ENCODE results near the gene COL6A3.

COL6A3 gene

DNA sequence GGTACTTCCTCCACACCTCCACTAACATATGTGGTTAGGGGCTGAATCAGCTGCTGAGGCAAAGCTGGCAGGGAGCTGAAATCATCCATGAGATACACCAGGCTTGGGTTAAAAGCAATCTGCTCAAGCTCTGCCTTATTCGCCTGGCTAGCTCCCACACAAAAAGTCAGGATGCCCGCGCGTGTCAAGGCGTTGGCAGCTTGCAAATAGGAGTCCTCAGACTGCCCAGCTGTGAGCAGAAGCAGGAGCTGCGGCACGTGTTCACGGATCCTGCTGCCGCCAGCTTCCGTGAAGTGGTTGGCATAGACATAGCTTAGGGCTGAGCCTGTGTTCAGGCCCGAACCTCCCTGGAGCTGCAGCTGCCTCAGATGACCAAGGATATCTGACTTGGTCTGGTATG is 35.3 kb downstream of the COL6A3 start:
- no peak for DNase-seq

DNA sequence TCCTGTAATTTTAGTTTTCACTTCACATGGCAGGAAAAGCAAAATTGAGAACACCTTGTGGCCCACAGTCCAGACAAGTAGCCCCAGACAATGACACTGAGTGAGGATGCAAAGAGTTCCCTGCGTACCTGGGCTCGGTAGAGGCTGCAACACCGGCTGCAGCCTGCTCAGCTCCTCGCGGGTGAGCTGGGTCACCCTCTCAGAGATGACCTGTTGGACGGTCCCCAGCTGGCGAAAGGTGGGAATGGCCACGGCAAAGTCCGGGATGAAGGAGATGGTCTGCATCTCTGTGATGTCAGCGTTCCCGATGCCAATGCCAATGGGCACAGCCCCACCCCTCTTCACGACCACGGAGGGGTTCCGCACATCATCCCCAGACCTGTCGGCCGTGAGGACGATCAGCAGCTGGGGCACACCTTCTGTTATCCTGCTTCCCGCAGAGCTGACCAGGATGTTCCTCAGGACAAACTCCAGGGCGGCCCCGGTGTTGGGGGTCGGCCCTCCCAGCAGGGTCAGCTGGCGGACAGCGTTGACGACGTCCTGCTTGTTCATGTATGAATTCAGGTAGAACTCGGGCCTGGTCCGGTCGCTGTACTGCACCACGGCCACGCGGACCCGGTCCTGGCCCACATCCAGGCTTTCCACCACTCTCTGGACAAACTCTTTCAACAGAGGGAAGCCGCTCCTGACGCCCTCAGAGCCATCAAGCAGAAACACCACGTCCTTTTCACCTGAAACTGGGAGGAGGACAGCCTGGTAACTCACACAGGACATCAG is 39.5 kb downstream of the COL6A3 start:
- DNase-seq: no peak

DNA sequence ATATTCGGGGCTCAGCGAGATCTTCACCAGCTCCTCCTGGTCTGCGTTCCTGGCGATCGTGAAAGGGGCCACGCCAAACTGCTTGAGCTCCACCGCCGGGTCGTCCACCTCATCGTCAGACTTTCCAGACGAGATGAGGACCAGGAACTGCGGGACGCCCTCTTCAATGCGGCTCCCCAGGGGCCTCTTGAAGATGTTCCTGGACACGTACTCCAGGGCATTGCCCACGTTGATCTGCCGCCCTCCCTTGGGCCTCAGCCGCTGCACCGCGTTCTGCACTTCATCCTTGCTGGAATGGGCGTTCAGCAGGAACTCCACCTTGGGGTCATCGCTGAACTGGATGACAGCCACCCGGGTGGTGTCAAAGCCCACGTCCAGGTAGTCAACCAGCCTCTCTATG is 42.1 kb downstream of the COL6A3 start:
- DNase-seq: no peak

DNA sequence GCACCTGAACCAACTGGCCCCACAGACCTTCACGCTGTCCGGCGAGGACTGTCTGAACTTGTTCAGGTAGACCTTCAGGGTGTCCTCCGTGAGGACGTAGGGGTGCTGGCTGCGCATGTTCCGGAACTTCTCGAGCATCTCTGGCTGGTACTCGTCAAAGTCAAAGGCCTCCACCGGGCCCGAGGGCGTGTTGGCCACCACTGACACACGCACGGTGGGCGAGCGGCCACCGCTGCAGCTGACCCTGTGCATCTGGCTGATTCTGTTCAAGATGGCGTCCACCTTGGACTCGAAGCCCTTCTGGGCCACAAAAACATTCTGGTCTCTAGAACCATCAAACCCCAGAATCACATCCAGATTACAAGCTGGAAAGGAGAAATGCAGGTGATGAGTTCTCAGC is 48.3 kb downstream of the COL6A3 start:
- DNase-seq: no peak

DNA sequence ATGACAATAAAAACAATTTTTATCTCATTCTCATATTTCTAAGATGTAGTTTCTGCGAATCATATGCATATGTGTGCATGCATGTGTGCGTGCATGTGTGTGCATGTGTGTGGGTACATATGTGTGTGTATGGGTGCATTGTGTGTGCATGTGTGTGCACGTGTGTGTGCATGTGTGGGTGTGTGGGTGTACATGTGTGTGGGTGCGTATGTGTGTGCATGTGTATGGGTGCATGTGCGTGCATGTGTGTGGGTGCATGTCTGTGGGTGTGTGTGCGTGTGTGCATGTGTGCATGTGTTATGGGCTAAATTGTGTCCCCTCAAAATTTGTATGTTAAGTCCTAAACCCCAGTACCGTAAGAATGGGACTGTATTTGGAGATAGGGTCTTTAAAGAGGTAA is 49.3 kb downstream of the COL6A3 start:
- no peak for DNase-seq

DNA sequence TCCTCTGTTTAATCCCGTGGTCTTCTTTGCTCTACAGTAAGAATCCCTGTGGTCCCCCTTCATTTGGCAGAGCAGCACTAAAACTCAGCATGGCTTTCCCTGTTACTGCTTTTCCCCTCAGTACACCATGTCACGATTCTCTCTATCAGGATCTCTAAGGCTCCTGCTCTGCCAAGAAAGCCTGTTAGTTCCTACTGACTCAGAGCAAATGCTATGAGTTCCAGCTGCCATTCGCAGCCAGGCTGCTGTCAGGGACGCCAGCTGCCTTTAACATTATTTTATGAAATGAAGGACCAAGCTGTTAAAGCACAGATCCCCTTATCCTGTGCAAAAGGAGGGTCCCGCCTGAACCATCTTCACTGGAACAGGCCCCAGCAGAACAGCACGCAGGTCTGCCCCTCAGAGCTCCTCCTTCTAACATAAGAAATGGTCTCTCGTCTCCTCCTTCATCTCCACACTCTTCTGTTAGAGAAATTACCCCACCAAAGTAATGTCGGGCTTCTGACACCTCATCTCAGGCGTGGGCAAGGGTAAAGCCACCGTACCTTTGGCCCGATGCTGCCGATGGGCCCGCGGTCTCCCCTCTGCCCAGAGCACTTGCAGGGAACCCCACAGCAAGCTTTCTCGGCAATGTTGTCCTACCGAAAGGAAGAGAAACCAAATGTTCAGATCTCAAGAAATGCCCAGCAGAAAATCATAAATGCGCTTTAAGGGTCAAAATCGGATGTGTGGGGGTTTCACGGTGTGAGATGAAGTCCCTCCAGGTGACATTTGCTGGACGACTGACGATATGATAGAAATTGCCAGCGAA is 52.6 kb downstream of the COL6A3 start:
- peak; percentile 30 for DNase-seq

DNA sequence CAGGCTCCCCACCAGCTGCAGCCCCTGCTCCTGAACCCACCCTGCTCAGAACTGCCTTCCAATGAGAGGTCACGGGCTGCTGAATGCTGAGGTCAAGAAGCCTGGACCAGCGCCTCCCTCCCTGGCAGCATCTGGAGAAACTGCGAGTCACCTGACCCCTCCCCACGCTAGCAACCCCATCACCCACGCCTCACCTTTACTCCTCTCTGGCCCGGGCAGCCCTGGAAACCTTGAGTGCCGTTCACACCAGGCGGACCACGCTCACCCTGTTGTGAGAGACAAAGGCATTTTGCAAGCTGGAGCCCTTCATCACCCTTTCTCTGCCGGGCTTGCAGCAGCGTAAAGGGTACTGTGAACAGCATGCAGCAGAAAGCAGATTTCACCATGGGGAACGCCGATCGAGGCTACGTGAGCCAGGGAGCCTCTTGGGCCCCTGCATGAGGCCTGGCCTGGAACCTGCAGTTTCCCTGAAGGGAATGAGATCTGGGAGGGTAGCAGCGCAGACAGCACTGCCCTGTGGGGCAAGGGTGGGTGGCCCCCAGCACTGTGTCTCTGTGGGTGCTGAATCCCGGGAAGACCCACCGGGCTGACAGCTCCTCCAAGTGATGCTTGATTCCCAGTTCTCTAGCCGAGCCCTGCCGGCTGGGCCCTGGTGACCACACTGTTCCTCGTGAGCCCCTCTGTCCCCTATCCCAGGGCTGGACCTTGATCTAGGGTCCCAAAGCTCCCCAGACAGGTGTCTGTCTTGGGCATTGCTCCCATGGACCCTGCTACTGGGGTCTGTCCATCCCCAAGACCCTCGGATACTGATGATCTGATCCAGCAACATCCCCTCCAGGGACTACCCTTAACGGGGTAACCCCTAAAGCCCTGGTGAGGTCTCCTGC is 53.8 kb downstream of the COL6A3 start:
- no peak for DNase-seq

DNA sequence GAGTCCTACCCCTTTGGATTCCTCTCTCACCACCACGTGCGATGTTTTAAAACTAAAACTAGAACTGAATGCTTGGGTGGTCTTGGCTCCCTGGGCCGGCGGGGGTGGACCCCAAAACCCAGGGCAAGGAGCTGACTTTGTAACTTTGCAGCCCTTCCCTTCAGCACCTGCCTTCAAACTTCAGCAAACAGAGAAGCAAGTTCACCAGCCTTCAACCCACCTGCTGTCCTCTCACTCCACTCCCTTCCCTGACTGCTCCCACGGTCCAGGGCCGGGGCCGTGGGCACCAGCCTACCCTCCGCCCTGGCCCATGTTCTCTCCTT is 54.5 kb downstream of the COL6A3 start:
- DNase-seq: no peak

DNA sequence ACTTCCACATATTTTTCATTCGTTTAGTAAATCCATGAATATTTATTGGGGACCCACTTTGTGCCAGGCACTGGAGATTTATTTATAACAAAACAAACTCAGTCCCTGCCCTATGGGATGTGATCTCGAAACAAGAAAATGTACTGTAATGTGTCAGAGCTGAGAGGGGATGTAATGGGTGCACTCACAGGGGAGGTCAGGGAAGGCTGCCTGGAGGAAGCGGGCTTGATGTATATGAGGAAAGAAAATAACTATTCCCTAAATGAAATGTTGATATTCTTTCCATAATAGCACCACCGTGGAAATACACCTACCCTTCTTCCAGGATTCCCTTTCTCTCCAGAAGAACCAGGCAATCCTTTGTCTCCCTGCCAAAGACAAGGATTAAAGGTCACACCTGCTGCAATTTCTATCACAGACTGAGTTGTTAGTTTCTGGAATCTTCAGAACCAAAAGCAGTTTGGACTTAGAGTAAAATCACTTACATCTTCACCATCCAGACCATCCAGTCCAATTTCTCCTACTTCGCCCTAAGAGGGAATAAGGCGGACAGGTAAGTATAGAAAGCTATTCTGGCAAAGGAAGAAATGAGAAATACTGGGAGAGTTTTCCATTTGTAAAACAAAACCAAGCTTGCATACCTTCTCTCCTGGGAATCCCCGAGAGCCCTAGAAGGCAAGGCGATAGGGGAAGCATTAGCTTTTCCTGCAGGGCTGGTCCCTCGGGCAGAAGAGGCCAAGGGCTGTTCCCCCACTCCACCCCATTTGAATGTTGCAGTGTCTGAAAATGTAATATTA is 55.0 kb downstream of the COL6A3 start:
- DNase-seq: no peak

DNA sequence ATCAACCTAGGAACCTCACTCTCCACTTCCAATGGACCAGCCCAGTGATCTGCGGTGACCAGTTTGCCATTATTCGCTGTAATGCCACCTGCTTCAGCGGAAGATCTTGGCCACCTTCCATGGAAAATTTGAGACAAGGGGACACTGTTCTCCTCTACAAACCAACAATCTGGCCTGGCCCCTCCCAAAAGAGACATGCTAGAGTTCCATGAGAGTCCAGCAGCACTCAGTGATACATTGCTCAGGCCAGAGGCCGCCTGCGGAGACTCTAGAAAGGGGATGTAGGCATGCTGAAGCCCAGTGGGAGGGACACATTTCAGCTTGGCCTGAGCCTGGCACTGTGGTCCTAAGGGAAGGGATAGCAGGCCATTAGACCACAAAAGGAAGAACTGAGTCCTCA is 58.3 kb downstream of the COL6A3 start:
- DNase-seq: no peak

DNA sequence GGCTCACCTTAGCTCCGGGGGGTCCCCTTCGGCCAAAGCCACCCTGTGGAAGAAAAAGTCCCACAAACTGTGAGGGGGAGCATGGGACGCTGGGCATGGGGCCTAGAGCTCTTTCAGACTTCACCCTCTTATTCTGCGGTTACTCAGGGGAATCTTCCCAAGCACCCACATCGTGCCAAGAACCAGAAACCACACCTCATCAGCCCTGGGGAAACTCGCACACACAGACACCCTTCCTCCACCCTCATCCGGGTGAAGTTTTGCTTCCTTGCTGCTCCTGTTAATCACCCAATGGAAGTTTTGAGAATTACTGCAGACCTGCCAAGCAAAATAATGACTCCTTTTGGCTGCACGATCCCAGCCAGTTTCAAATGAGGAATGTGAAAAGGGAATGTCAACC is 59.1 kb downstream of the COL6A3 start:
- DNase-seq: peak; percentile 49

DNA sequence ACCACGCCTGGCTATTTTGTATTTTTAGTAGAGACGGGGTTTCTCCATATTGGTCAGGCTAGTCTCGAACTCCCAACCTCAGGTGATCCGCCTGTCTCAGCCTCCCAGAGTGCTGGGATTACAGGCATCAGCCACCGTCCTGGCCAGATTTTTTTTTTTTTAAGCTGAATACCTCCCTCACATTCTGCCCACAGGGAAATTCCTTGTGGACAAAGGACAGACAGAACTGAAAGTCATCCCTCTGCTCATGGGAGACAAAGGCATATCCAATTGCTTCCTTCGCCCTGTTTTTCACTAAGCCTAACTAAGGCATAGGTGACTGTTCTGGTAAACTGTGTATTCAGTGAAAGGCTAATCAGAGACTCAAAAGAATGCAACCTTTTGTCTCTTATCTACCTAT is 59.8 kb downstream of the COL6A3 start:
- DNase-seq: peak; percentile 27

DNA sequence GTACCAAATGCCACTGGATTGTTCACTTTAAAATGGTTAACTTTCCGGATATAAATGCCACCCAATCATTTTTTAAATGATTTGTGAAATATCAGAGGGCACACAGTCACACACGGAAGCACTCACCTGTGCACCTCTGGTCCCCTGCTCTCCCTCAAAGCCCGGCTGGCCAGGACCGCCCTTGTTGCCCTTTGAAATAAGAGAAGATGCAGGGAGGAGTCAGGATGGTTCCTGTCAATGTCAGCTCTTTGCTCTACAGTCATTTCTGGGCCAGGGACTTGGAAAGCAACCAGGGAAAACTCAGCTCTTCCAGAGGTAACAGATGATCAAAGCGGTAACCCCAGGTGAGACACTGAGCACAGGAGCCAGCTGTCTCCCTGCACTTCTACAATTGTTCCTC is 60.7 kb downstream of the COL6A3 start:
- DNase-seq: no peak

DNA sequence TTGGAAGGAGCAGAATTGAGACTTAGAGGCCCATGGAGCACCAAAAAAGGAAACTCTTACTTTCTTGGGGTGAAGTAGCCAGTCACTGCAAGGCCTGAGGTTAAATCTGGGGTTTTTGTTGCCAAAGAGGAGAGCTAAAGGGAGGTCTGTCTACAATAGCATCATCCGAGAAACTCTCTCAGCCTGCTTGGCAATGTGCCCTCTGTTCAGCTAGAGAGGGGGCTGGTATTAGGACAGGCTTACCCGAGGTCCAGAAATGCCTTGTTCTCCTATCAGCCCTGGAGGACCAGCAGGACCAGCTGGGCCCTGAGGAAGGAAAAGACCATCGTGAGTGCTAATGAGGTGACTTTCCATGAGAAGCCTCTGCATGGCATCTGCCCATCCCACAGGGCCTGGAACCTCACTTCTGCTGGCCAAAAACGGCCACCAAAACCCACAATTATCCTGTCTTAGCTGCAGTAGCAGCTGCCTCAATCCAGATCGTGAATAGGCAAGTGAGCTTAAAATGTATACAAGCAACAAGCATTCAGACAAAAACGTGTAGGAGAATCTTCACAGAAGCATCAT is 61.6 kb downstream of the COL6A3 start:
- DNase-seq: peak; percentile 30

DNA sequence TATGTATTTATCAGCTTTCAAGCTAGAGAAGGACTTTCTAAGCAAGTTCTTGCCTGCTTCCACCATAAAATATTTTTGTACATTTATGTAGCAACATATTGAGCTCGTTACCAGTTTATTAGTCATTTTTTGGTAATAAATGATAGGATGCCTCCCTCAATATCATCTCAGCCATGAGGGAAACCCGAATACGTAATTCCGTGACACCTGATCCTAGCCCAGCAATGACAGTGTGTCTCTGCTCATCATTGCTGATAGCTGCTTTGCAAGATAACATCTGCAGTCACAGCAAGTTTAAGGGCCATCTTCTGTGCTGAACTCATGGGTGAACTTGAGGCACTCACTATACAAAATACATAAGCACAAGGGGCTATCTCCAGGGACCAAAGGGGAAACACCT is 62.2 kb downstream of the COL6A3 start:
- DNase-seq: no peak

DNA sequence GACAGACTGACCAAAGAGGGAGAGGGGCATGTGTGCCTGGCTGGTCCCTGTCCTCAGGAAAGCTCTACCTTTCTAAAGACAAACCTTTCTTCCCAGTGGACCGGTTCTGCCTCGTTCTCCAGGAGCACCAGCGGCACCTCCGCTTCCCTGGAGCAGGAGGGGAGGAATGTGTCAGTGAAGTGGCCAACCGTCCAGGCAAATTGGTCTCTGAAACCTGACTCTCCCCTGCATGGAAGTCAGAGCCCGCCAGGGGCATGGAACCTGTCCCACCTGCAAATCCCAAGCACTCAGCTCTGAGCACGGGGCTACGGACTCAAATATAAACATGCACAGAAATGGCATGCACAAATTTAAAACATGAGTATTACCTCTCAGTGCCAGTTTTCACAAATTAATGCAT is 62.9 kb downstream of the COL6A3 start:
- no peak for DNase-seq

DNA sequence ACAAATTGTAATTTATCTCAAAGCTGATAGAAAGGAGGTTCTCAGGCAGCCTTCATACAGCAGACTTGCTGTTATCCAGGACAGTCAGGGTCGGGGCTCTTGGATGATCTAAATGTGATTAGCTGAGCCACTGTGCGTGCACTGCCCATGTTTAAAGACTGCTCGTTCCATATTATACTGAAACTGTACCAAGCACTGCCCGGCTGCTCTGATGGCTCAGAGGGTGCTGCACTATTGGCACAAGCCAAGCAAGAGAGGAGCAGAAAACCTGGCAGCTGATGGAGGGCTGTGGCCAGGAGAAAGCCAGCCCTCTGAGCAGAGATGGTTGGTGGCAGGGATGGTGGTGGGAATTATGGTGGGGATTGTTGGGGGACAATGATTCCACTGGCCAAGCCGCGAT is 63.4 kb downstream of the COL6A3 start:
- DNase-seq: no peak

DNA sequence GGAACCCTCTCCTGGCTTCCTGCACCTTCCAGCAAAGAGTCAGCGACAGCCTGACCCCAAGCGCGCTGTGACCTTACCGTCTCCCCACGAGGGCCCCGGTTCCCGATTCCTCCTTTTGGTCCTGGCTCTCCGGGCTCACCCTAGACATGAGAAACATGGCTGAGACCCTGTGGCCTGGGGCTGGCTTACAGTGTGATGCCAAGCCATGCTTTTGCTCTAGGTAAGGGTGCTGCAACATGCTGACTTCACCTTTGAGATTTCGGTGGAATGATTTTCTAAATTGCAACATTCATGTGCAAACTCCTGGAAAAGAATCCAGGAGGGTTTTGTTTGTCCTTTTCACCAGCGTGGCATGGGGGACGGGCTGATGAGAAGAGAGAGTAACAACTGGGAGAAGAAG is 63.9 kb downstream of the COL6A3 start:
- no peak for DNase-seq

DNA sequence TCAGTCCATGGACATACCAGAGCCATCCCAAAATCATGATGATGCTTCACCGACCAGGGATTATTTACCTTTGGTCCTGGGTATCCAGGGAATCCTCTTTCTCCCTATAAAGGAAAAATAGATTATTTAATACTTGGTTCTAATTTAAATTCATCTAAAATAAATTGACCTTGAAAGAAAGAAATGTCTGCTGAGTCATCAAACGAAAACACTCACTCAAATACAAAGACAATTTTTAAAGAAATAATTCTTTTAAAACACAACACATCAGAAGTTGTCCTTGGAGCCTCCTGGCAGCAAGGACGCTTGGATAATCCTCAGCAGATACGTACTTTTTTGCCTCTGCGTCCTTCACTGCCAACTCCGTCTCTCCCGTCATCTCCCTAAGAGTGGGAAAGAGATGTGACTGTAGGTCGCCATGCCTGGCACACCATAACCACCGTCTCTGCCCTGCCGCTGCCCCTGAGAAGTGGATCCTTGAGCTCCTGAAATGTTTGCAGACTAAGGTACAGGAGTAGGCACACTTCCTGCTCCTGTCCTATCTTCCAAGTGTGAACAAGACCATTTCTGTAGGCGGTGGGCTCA is 65.6 kb downstream of the COL6A3 start:
- DNase-seq: no peak

DNA sequence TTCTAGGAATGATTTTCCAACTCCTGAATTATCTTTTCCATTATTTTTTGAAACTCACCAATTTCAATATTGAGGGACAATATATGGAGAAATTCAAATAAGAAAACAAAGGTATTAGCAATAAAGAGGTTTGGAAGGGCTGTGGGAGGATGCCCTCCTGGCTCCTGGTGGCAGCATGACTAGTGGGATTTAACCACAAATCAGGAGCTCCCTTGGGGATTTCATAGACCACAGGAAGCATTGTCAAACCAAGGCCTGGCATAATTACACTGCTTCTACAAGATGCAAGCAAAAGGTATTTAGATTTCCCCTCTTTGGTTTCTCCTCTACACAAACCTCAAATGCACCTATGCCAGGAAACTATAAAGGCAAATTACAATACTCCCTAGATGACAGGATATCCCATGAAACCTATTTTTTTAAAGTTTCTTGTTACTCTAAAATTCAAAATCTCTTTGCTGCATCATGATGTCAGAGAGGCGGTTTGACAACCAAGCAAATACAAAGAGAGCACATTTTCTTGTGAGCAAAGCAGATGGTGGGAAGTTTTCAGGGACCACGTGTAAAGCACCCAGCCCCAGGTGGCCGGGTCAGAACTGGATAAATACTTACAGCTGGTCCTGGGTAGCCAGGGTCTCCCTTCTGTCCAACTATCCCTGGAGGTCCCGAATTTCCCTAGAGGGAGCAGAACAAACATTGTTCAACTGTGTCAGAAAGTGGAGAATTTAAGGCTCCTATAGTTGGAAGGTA is 67.9 kb downstream of the COL6A3 start:
- peak; percentile 61 for DNase-seq

DNA sequence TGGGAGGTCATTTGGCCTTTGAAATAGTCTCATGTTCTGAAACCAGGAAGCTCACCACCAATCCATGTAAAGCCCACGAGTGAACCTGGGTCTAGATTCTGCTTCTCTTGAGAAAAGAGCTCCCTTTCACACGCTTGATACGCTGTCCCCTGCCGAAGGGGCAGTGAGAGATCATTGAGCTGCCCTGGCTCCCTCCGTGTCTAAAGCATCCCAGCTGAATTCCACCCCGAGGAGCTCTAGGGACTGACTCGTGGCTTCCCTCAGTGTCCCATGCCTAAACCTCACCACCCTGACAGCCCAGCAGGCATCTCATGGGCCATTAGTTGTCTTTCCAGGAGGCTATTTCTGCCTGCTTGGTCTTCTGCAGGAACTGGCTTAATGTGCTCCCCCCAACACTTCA is 68.6 kb downstream of the COL6A3 start:
- no peak for DNase-seq

Measured in fibroblast of skin of scalp (primary cell).